ENCODE results near the gene FAM114A2.
A peak's percentile ranks its signal among the peaks of the same experiment; 100 is the strongest.

The FAM114A2 gene

GRCh38 chr5:153988510-153988909 lies 50.2 kb downstream of the FAM114A2 start:
- H3K9ac ChIP-seq (ENCODE audit: insufficient read length), result no peak overlapping the region
- TF ChIP-seq EZH2 (IDR thresholded peaks at IDR 0.05), result no peak
- TF ChIP-seq POLR2AphosphoS5 (IDR thresholded peaks at IDR 0.05; ENCODE audit: borderline replicate concordance, low read depth, low read length), result no peak
- no peak for TF ChIP-seq FOXP2 (optimal IDR thresholded peaks at IDR 0.05; ENCODE audit: control extremely low read depth, extremely low read length, insufficient read depth)
- DNase-seq (ENCODE audit: low read depth, low spot score), result no peak
- no peaks in the 10 kb centered on the region for H3K36me3 ChIP-seq (ENCODE audit: insufficient read depth, low read length)
- H3K4me3 ChIP-seq, result no peak overlapping the region
- H3K27ac ChIP-seq, result no peak overlapping the region
- H3K9me3 ChIP-seq (ENCODE audit: low read depth, low read length), result no peaks in the 10 kb centered on the region

- Histone ChIP-seq H3K4me3 (no peak overlapping the region), H3K36me3 (ENCODE audit: insufficient read depth, low read length) (no peaks in the 10 kb centered on the region), H3K27ac (no peak overlapping the region), H3K9me3 (ENCODE audit: low read depth, low read length) (no peaks in the 10 kb centered on the region), H3K9ac (ENCODE audit: insufficient read length) (no peak overlapping the region)
- TF ChIP-seq FOXP2 (optimal IDR thresholded peaks at IDR 0.05; ENCODE audit: control extremely low read depth, extremely low read length, insufficient read depth) (no peak), EZH2 (IDR thresholded peaks at IDR 0.05) (no peak), POLR2AphosphoS5 (IDR thresholded peaks at IDR 0.05; ENCODE audit: borderline replicate concordance, low read depth, low read length) (no peak)
- no peak for DNase-seq (ENCODE audit: low read depth, low spot score)
These were observed 51.4 kb downstream of the FAM114A2 start for GRCh38 chr5:153987301-153987700.

GRCh38 chr5:153985498-153985897 lies 53.2 kb downstream of the FAM114A2 start:
- TF ChIP-seq POLR2AphosphoS5 (IDR thresholded peaks at IDR 0.05; ENCODE audit: borderline replicate concordance, low read depth, low read length) (no peak), EZH2 (IDR thresholded peaks at IDR 0.05) (no peak)

GRCh38 chr5:153983885-153984284 lies 54.8 kb downstream of the FAM114A2 start:
- no peak for DNase-seq (ENCODE audit: low read depth, low spot score)
- Histone ChIP-seq H3K27ac (no peak overlapping the region), H3K36me3 (ENCODE audit: insufficient read depth, low read length) (no peaks in the 10 kb centered on the region), H3K9me3 (ENCODE audit: low read depth, low read length) (no peaks in the 10 kb centered on the region), H3K9ac (ENCODE audit: insufficient read length) (no peak overlapping the region), H3K4me3 (no peak overlapping the region)
- TF ChIP-seq EZH2 (IDR thresholded peaks at IDR 0.05) (no peak), POLR2AphosphoS5 (IDR thresholded peaks at IDR 0.05; ENCODE audit: borderline replicate concordance, low read depth, low read length) (no peak), FOXP2 (optimal IDR thresholded peaks at IDR 0.05; ENCODE audit: control extremely low read depth, extremely low read length, insufficient read depth) (no peak)

More at GRCh38 chr5:153985498-153985897, 53.2 kb downstream of the FAM114A2 start:
- Histone ChIP-seq H3K36me3 (ENCODE audit: insufficient read depth, low read length) (no peaks in the 10 kb centered on the region), H3K9me3 (ENCODE audit: low read depth, low read length) (no peaks in the 10 kb centered on the region), H3K27ac (no peak overlapping the region), H3K4me3 (no peak overlapping the region), H3K9ac (ENCODE audit: insufficient read length) (no peak overlapping the region)
- no peak for DNase-seq (ENCODE audit: low read depth, low spot score)

- no peak overlapping the region for H3K27ac ChIP-seq
- H3K4me3 ChIP-seq, result no peak overlapping the region
- TF ChIP-seq EZH2 (IDR thresholded peaks at IDR 0.05), result no peak
- no peak for TF ChIP-seq FOXP2 (optimal IDR thresholded peaks at IDR 0.05; ENCODE audit: control extremely low read depth, extremely low read length, insufficient read depth)
- no peak for TF ChIP-seq POLR2AphosphoS5 (IDR thresholded peaks at IDR 0.05; ENCODE audit: borderline replicate concordance, low read depth, low read length)
- no peaks in the 10 kb centered on the region for H3K9me3 ChIP-seq (ENCODE audit: low read depth, low read length)
- no peak overlapping the region for H3K9ac ChIP-seq (ENCODE audit: insufficient read length)
- no peak for DNase-seq (ENCODE audit: low read depth, low spot score)
- H3K36me3 ChIP-seq (ENCODE audit: insufficient read depth, low read length), result no peaks in the 10 kb centered on the region
These were observed 56.7 kb downstream of the FAM114A2 start for GRCh38 chr5:153981905-153982605.

GRCh38 chr5:153979028-153979783 lies 59.5 kb downstream of the FAM114A2 start:
- TF ChIP-seq FOXP2 (optimal IDR thresholded peaks at IDR 0.05; ENCODE audit: control extremely low read depth, extremely low read length, insufficient read depth) (no peak), EZH2 (IDR thresholded peaks at IDR 0.05) (no peak), POLR2AphosphoS5 (IDR thresholded peaks at IDR 0.05; ENCODE audit: borderline replicate concordance, low read depth, low read length) (no peak)
- H3K9ac ChIP-seq (ENCODE audit: insufficient read length), result no peak overlapping the region

GRCh38 chr5:153974813-153975163 lies 63.9 kb downstream of the FAM114A2 start:
- Histone ChIP-seq H3K9me3 (ENCODE audit: low read depth, low read length) (no peaks in the 10 kb centered on the region), H3K4me3 (no peak overlapping the region), H3K9ac (ENCODE audit: insufficient read length) (no peak overlapping the region), H3K27ac (no peak overlapping the region), H3K36me3 (ENCODE audit: insufficient read depth, low read length) (no peaks in the 10 kb centered on the region)
- TF ChIP-seq POLR2AphosphoS5 (IDR thresholded peaks at IDR 0.05; ENCODE audit: borderline replicate concordance, low read depth, low read length) (no peak), FOXP2 (optimal IDR thresholded peaks at IDR 0.05; ENCODE audit: control extremely low read depth, extremely low read length, insufficient read depth) (no peak), EZH2 (IDR thresholded peaks at IDR 0.05) (no peak)
- no peak for DNase-seq (ENCODE audit: low read depth, low spot score)

More at GRCh38 chr5:153979028-153979783, 59.5 kb downstream of the FAM114A2 start:
- no peak overlapping the region for H3K4me3 ChIP-seq
- no peak overlapping the region for H3K27ac ChIP-seq
- H3K36me3 ChIP-seq (ENCODE audit: insufficient read depth, low read length), result no peaks in the 10 kb centered on the region
- H3K9me3 ChIP-seq (ENCODE audit: low read depth, low read length), result no peaks in the 10 kb centered on the region
- DNase-seq (ENCODE audit: low read depth, low spot score), result no peak

- H3K27ac ChIP-seq, result no peak overlapping the region
- no peaks in the 10 kb centered on the region for H3K36me3 ChIP-seq (ENCODE audit: insufficient read depth, low read length)
- no peak overlapping the region for H3K9ac ChIP-seq (ENCODE audit: insufficient read length)
- TF ChIP-seq POLR2AphosphoS5 (IDR thresholded peaks at IDR 0.05; ENCODE audit: borderline replicate concordance, low read depth, low read length) (no peak), EZH2 (IDR thresholded peaks at IDR 0.05) (no peak), FOXP2 (optimal IDR thresholded peaks at IDR 0.05; ENCODE audit: control extremely low read depth, extremely low read length, insufficient read depth) (no peak)
- no peak overlapping the region for H3K4me3 ChIP-seq
- DNase-seq (ENCODE audit: low read depth, low spot score), result peak; percentile 24
- H3K9me3 ChIP-seq (ENCODE audit: low read depth, low read length), result no peaks in the 10 kb centered on the region
These were observed 64.4 kb downstream of the FAM114A2 start for GRCh38 chr5:153974131-153974812.
